Thyroid gland (tissue), 4 donors: ENCODE data around the gene BCL2L11.

Source experiments
- CTCF ChIP-seq, 6 experiments: fragments of 200-600 bp in 3 of 6; fragments of 450-650 bp in 3 of 6; sonication (generic) in 3 of 6; IDR thresholded peaks; one replicate each; pipeline ENCODE4 v1.5.1; 2016 to 2019; ENCODE audit warnings: antibody characterized with exemption in 6 of 6, mild to moderate bottlenecking in 2 of 6, inconsistent platforms in 1 of 6, moderate library complexity in 1 of 6
- POLR2A ChIP-seq, 2 donors: fragments of 450-650 bp; IDR thresholded peaks; one replicate each; pipeline ENCODE4 v1.6.1; 2017; ENCODE audit warnings: antibody characterized with exemption in 2 of 2, mild to moderate bottlenecking in 2 of 2, moderate library complexity in 1 of 2

GRCh38 chr2:111101592-111101991 lies 19.1 kb upstream of the BCL2L11 start:
- TF ChIP-seq CTCF (IDR thresholded peaks at IDR 0.05) (no peak), POLR2A (IDR thresholded peaks at IDR 0.05) (no peak)
